Raji (cell line): ENCODE measurements around the gene TRAF3IP1.

Source experiments
- POLR2A ChIP-seq: IDR thresholded peaks from 2 replicates; pipeline ENCODE4 v1.6.1; 2011; ENCODE audit warnings: low read depth, low read length, control low read depth; ENCODE audit not compliant: insufficient read depth

Gene TRAF3IP1

GRCh38 chr2:238322001-238322411 is 1.7 kb downstream of the TRAF3IP1 start:
- TF ChIP-seq POLR2A: no peak

GRCh38 chr2:238325694-238326093 is 5.4 kb downstream of the TRAF3IP1 start:
- TF ChIP-seq POLR2A: no peak

- no peak for TF ChIP-seq POLR2A
Measured at GRCh38 chr2:238326801-238327365, 6.6 kb downstream of the TRAF3IP1 start.

GRCh38 chr2:238327751-238328150 is 7.4 kb downstream of the TRAF3IP1 start:
- TF ChIP-seq POLR2A: no peak

- no peak for TF ChIP-seq POLR2A
Measured at GRCh38 chr2:238330391-238330790, 10.1 kb downstream of the TRAF3IP1 start.

GRCh38 chr2:238331916-238332315 is 11.6 kb downstream of the TRAF3IP1 start:
- no peak for TF ChIP-seq POLR2A

- no peak for TF ChIP-seq POLR2A
Measured at GRCh38 chr2:238334885-238335284, 14.6 kb downstream of the TRAF3IP1 start.

GRCh38 chr2:238336151-238336550 is 15.8 kb downstream of the TRAF3IP1 start:
- TF ChIP-seq POLR2A: no peak

GRCh38 chr2:238336793-238337444 is 16.6 kb downstream of the TRAF3IP1 start:
- TF ChIP-seq POLR2A: no peak

GRCh38 chr2:238337846-238338245 is 17.5 kb downstream of the TRAF3IP1 start:
- TF ChIP-seq POLR2A: no peak

- no peak for TF ChIP-seq POLR2A
Measured at GRCh38 chr2:238338710-238339394, 18.5 kb downstream of the TRAF3IP1 start.

- TF ChIP-seq POLR2A: no peak
Measured at GRCh38 chr2:238339395-238339780, 19.1 kb downstream of the TRAF3IP1 start.

GRCh38 chr2:238339814-238340213 is 19.5 kb downstream of the TRAF3IP1 start:
- TF ChIP-seq POLR2A: no peak

- TF ChIP-seq POLR2A: no peak
Measured at GRCh38 chr2:238341536-238341935, 21.2 kb downstream of the TRAF3IP1 start.

GRCh38 chr2:238344035-238344434 is 23.7 kb downstream of the TRAF3IP1 start:
- TF ChIP-seq POLR2A: no peak

GRCh38 chr2:238344517-238344916 is 24.2 kb downstream of the TRAF3IP1 start:
- TF ChIP-seq POLR2A: no peak
